GM19372 (cell line): Measurements from ENCODE around the gene MYL6.

ENCODE experiments used
- ATAC-seq: cut with Tn5 transposase; IDR thresholded peaks from one replicate; pipeline ENCODE4 v1.9.1; 2021; ENCODE audit warnings: mild to moderate bottlenecking, low read depth, moderate library complexity; ENCODE audit not compliant: unreplicated experiment

Gene MYL6

DNA sequence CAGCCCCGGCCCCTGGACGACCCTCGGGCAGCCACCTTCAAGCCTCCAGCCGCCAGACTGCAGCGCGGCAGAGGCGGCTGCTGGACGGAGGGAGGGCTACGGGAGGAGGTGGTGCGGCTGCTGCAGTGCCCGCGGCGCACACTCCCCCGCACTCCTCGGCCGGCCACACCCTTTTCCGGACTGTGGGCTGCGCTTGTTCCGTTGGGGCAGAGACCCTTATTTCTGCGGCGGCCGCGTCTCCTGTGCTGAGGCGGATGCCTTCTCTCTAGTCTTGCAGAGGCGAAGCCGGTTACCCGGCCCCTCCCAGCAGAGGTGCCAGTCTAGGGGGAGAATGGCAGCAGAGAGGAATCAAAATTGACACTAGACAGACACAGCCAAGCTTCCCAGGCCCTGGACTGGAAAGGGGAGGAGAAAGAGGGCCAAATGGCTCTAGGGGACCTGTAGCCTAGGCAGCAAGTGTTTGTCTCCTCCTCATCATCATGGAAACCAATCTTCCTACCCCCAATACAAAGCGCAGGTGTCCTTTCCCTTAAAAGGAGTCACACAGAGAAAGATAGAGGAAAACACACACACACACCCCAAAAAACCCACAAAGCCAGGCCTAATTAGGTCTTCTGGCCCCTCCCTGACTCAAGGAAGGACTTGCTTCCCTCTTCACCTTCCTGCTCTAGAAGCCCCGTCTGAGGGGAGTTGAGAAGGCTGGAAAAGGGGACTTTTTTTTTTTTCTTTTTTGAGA lies 28.8 kb upstream of the MYL6 start:
- peak; percentile 37 for ATAC-seq

DNA sequence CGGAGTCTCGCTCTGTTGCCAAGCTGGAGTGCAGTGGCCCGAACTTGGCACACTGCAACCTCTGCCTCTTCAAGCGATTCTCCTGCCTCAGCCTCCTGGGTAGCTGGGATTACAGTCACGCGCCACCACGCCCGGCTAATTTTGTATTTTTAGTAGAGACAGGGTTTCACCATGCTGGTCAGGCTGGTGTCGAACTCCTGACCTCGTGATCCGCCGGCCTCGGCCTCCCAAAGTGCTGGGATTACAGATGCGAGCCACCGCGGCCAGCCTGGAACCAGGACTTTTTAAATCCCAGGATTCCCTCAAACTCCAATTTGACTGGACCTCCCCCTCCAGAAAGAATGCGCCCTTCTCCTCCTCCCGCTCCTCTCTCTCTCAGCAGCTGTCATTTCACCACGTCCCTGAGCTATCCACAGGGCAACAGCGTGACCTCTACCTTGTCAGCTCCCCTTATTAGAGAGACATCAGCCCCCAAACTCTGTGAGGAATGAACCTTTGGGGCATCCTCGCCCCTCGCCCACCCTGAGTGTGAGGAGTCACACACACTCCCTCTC lies 28.1 kb upstream of the MYL6 start:
- no peak for ATAC-seq

DNA sequence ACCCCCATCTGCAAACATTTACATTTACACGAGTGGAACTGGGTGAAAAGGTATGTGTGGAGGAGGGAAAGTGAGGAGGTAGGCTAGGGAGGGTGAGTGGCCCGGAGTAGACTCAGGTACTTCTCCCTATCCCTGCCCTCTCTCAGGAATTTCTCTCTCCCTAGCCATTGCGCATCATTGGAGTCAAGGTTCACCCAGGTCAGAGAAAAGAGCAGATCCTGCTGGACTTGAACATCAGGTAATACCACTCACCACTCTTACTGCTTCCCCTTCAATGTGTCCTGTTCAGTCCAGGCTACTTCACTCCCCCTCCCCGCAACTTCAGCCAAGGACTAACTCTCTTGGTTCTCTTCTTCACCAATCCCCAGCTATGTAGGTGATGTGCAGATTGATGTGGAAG lies 27.3 kb upstream of the MYL6 start:
- ATAC-seq: no peak

DNA sequence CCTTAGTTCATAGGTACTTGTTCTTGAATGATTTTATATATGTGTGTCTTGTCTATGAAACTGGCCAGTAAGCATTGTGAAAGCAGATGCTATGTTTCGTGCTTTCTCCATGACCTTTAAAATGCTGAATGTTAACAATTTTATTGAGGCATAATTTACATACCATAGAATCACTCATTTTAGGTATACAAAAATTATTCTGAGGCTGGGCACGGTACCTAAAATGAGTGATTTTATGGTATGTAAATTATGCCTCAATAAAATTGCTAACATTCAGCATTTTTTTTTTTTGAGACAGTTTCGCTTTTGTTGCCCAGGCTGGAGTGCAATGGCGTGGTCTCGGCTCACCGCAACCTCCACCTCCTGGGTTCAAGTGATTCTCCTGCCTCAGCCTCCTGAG lies 23.3 kb upstream of the MYL6 start:
- ATAC-seq: no peak

DNA sequence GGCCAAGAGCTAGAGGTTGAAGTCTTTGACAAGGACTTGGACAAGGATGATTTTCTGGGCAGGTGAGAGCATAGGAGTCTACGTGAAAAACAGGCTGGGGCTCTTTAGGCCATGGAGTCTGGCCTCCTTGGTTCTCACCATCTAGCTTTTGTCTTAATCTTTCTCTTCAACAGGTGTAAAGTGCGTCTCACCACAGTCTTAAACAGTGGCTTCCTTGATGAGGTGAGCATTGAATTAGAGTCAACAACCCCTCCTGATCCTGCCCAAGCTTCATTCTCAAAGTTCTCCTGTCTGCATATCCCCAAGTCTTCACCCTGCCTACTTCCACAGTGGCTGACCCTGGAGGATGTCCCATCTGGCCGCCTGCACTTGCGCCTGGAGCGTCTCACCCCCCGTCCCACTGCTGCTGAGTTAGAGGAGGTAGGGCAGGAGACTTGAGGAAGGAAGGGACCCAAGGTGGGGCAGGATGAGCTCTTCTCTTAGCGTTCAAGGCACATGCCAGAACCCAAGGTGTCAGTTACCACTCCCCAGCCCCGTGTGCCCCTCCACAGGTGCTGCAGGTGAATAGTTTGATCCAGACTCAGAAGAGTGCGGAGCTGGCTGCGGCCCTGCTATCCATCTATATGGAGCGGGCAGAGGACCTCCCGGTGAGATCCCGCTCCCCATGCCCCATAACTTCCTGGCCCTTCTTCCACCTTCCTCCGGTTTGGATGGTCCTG lies 20.1 kb upstream of the MYL6 start:
- no peak for ATAC-seq

DNA sequence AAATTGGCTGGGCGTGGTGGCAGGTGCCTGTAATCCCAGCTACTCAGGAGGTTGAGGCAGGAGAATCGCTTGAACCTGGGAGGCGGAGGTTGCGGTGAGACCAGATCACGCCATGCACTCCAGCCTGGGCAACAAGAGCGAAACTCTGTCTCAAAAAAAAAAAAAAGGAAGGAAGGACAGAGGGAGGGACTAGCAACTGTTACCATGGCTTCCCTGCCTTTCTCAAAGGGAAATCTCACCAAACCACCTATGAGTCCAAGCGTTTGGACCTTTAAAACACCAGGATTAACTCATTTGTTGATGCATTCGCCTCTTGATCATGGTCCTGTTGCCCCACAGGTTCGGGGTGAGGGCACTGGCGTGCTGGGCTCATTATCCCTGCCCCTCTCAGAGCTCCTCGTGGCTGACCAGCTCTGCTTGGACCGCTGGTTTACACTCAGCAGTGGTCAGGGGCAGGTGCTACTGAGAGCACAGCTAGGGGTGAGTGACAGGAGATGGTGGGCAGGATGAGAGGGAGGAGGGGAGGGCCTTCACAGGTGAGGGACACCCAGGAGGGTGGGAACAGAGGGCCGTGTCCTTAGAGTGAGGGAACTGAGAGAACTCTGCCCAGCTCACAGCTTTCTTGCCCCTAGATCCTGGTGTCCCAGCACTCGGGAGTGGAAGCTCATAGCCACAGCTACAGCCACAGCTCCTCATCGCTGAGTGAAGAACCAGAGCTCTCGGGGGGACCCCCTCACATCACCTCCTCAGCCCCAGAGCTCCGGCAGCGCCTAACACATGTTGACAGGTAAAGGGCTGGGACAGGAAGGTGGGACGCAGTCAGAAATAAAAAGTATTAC lies 16.0 kb upstream of the MYL6 start:
- no peak for ATAC-seq

DNA sequence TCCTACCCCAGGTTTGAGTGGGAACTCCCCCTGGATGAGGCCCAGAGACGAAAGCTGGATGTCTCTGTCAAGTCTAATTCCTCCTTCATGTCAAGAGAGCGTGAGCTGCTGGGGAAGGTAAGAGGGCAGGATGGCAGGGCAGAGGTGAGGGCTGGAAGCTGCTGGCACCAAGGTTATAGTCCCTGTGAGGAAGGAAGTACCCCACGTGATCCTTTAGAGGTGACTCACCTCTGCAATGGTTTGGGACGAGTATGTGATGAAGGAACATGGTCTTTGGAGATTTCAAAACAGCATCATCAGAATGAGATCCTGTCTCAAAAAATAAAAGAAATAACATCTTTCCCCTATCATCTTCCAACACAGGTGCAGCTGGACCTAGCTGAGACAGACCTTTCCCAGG lies 14.9 kb upstream of the MYL6 start:
- no peak for ATAC-seq

DNA sequence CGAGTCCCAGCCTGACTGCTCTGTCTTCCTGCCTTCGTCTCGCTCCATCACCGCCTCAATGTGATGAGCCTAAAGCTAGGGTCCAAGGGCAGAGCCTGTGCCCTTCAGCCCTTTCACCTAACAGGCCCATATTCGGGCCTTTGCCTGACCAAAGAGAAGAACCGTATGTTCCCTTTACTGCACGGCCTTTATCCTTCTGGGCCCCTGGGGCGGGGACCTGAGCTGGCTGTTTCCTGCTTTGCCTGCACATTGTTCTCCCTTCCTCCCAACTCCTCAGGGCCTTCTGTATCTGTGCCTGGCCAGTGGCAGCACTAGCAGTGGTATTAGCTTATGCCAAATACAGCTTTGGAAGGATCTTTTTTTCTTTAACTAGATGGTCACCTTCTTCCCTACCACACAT lies 14.3 kb upstream of the MYL6 start:
- ATAC-seq: no peak

DNA sequence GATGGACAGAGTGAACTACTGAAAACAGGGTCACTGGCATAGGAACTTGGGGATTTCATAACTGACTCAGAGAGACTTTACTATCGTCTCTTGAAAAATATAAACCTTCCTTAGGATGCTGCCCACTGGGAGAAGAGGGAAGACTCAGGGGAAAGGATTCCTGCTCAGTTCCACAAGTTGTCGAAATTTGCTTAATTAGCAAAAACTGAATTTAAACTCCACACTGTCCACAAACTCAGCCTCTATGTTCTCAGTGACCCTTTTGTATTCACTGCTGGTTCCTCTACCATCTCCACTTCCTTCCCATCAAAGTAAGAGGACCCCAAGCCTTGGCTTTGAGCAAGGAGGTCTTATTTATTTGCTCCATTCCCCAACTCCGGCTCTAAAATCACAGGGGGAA lies 12.9 kb upstream of the MYL6 start:
- no peak for ATAC-seq

DNA sequence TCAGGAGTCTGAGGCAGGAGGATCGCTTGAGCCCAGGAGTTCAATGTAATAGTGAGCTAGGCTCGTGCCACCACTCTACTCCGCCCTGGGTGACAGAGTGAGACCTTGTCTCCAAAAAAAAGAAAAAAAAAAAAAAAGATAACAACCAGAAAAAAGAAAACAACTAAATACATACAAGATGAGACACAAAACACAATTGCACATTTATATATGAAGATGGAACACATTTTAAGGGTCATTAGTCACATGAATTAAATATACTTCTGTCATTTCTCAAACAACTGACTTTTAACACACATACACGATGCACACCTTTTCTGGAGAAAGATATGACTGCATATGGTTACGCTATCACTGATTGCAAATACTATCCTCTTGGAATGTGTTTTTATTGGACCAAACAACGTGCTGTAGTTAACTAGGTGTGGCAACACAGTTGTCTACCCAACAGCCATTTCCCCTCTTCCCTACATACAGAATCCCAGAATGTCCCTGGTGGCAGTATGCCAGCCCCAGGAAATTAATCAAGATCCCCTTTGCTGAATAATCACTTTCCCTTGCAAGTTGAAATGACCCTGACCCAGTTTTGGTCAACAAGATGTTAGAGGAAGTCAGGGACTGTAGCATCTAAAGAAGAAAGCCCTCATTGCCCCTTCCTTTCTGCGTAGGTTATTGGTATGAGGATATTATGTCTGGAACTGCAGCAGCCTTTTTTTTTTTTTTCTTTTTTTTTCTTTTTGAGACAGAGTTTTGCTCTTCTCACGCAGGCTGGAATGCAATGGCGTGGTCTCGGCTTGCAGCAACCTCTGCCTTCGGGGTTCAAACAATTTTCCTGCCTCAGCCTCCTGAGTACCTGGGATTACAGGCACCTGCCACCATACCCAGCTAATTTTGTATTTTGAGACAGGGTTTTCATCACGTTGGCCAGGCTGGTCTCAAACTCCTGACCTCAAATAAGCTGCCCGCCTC lies 11.4 kb upstream of the MYL6 start:
- no peak for ATAC-seq

DNA sequence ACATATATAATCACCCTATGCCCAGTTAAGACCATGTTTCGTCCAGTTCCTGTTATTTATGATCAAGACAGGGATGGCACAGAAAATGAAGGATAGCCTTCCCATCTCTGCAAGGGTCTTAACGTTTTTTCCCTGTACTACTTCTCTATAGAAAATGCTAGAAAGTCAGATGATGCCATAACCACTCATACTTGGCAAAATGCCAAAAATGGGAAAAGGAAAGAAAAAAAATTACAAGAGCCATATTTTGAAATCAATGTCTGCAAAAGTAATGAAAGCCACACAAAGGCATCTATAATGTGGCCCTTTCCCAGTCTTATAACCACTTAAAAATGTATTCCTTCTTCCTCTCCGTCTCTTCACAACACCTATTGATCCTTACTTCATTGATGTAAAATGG lies 7.6 kb upstream of the MYL6 start:
- ATAC-seq: no peak

DNA sequence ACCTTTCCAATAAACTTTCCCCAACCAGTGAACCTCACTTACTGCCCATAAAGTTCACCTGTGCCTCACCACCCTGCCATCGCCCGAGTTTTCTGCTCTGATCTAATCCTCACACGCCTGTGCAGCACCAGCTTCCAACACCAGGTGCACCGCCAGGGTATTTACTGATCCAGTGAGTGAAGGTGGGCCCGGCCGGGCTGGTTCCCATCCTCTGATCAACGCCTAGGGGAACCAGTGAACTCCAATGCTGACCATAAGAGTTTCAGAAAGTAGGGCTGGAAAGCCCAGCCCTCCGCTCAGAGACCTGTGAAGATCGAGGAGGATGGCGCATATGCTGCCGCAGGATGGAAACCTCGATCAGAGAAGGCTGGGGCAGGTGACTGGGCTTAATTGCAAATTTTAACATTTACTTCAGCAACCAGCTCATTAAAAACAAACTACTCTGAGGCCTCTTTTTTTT lies 6.5 kb upstream of the MYL6 start:
- ATAC-seq: peak; percentile 37

DNA sequence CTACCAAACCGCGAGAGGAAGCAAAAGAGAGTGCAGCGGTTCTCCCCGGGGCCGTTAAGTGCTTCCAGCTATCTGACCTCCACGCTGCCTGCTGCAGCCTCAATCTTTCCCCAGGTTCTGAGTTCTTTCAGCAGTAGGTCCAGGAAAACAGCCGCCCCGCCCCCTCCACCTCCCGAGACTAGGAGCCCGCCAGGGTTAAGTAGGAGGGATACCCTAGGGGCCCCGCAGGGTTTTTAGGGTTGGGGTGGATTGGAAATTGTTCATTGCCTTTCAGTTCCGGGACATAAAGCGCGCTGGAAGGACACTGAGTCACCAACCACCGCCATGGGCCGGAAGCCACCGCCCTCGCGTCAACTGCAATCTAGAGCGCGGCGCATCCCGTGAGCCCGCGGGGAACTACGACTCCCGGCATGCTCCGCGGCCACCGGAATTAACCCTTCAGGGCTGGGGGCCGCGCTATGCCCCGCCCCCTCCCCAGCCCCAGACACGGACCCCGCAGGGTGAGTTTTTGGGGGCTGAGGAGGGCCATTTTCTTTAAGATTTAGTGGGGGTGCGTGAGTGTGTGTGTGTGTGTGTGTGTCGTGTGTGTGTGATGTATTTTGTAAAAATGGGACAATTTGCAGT lies 5.9 kb upstream of the MYL6 start, which contains the start of gene MYL6B:
Gene MYL6B (plus strand): TSS at position 456 of the 624 bp plus-strand sequence. CDS start 1,332 bp downstream, outside the sequence.
- peak; percentile 94 for ATAC-seq

DNA sequence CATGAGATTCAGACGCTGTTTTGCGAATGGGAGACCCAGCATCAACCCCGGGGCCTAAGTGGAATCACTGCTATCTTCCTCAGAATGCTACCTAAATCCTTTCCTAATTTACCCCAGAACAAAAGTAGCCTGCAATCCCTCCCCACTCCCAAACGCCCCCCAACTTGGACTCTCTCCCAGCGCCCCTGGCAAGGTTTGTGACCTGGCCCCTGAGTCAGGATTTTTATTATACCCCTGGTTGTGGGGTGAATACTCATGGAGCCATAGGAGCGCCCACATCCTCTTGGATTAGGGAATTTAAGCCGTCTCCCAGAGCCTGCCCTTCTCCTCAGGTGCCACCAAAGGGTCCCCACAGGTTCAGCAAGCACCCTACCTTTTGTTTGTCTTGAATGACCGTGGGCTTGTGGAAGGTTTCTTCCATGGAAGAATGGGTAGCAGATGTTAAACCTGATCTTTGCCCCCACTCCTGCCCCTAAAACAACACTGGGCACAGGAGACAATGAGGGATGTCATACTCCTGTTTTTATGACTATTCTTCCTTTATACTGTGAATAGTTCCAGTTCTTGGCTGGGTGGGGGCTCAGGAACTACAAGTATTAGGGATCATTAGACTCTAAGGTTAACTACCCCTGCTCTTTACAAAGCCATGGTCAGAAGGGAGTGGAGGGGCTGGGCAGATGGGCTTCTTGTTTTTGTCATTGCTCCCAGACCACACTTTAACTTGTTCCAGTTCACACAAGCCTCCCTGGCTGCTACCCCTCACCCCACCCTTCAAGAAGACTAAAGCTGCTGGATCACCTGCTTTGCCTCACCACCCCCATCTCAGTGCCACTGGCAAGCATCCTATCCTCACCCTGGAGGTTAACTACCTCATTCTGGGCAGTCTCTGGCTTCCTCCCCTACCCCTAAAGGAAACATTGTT lies 5.1 kb upstream of the MYL6 start:
- ATAC-seq: no peak

DNA sequence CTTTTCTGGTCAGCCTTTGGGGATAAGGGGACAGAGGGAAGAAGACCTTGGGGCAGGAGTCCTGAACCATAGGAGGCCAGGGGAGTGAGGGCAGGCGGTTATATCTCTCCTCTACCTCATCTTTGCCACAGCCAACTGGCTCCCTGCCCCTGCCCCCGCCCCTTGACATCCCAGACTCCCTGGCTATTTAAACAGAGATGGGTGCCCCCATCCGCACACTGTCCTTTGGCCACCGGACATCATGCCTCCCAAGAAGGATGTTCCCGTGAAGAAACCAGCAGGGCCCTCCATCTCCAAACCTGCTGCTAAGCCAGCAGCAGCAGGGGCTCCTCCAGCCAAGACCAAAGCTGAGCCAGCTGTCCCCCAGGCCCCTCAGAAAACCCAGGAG lies 4.5 kb upstream of the MYL6 start:
- no peak for ATAC-seq

DNA sequence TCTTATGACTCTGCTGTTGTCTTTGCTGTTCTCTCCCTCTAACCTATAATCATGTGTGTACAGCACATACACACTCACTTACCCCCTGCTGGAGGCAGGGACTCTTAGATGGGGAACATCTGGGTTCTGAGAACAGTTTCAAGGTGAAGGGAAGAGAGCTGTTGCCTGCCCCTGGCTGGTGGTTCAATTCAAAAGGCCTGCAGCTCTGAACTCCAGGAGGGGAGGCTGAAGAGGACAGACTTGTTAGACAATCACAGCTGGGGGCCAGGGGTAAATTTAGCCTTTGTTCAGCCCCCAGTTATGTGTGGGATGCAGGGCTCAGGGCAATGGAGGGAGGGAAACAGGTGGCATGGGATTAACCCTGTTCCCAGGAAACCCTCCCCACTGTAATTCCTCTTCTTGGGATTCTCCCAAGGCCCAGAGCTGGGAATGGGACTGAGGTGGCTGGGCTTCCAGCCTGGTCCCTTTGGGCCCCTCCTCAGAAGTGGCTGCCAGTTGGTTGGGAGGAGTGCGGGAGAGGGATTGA lies 3.9 kb upstream of the MYL6 start:
- no peak for ATAC-seq

DNA sequence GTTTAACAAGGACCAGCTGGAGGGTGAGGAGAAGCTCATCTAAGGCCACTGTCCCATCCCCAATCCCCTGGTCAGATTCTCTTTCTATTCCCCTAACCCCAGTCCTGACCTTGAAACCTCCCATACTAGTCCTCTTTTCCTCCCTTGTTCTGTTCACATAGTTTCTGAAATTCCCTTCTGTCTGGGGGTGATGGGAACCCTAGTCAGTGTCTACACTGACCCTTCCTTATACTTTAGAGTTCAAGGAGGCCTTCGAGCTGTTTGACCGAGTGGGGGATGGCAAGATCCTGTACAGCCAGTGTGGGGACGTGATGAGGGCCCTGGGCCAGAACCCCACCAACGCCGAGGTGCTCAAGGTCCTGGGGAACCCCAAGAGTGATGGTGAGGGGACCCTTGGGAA lies 3.3 kb upstream of the MYL6 start:
- ATAC-seq: no peak

DNA sequence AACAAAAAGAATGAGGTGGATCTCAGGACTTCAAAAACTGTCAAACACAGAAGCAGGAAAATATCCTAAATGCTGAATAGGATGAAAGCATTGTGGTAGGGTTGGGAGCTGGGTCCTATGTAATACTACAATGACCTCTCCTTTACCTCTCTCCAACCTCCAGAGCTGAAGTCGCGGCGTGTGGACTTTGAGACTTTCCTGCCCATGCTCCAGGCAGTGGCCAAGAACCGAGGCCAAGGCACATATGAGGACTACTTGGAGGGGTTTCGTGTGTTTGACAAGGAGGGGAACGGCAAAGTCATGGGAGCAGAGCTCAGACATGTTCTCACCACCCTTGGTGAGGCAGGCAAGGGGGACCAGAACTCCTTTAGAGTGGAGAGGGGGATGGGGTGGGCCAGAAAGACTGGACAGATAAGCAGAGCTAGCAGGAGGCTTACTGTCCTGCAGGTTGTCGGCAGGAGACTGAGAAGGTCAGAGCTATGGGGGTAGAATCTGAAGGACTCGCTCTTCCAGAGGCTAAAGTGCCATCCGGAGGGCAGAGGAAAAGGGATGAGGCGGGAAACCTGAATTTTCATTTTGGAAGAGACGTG lies 2.8 kb upstream of the MYL6 start:
- no peak for ATAC-seq
